ENCODE results near the gene TOR1AIP2.

- TF ChIP-seq CTCF (IDR thresholded peaks at IDR 0.05; ENCODE audit: insufficient read depth, low read length, poor library complexity, severe bottlenecking) (no peak), EZH2phosphoT487 (conservative IDR thresholded peaks at IDR 0.05; ENCODE audit: low read length) (no peak)
Measured at GRCh38 chr1:179856296-179856695, 21.3 kb downstream of the TOR1AIP2 start.

All from SU-DHL-6 (cell line).